ENCODE data around the gene BCAM.
"Not testable (repeated sequence)": the region's sequence is repeated elsewhere in the genome, so short reads cannot be mapped to it uniquely, and the experiment has no call there.

BCAM gene

DNA sequence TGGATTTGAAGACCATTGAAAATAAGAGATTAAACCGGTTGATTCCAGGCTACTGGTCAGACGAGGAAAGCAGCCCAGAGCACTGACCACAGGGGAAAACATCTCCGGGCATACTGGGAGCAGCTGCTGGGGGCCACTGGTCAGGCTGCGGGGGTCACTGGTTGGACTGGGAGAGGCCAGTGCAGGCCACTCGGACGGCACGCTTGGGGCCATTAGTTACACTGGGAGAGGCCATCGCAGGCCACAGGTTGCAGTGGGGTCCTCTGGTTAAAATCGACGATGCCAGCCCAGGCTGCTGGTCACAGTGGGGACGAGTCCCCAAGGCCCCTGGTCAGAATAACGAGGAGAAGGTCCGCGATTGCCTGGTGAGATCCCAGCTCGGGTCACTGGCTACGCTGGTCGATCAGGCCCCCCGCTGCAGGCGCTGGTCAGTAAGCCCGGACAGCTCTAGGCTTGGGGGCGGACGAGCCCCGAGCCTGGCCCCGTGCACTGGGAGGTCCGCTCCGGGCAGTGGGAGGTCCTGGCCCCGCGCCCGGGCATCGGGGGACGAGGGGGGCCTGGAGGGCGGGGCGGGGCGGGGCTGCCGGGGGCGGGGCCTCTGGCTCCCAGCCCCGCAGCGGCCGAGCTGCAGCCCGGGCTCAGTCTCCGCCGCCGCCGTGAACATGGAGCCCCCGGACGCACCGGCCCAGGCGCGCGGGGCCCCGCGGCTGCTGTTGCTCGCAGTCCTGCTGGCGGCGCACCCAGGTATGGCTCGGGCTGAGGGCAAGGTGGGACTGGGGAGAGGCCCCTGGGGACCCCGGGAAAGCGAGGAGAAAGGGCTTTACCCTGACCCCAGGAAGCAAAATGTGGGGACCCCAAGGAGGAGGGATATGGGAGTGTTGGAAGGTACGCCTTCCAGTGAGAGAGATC is at the start of gene BCAM:
Gene BCAM, plus strand, starts transcription at position 641 of the 909 bp plus-strand sequence. Its CDS starts 22 bp downstream, at position 663.
- DNase-seq: no peak

DNA sequence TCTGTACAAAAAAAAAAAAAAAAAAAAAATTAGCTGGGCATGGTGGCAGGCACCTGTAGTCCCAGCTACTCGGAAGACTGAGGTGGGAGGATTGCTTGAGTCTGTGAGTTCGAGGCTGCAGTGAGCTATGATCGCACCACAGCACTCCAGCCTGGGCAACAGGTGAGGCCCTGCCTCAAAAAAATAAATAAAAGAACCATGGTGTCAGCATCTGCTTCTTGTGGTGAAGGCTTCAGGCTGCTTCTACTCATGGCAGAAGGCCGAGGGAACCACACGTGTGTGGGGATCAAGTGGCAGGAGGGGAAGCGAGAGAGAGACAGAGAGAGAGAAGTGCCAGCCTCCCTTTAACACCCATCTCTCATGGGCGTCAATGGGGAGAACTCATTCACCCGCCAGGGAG is 46.9 kb upstream of the BCAM start:
- DNase-seq: no peak

DNA sequence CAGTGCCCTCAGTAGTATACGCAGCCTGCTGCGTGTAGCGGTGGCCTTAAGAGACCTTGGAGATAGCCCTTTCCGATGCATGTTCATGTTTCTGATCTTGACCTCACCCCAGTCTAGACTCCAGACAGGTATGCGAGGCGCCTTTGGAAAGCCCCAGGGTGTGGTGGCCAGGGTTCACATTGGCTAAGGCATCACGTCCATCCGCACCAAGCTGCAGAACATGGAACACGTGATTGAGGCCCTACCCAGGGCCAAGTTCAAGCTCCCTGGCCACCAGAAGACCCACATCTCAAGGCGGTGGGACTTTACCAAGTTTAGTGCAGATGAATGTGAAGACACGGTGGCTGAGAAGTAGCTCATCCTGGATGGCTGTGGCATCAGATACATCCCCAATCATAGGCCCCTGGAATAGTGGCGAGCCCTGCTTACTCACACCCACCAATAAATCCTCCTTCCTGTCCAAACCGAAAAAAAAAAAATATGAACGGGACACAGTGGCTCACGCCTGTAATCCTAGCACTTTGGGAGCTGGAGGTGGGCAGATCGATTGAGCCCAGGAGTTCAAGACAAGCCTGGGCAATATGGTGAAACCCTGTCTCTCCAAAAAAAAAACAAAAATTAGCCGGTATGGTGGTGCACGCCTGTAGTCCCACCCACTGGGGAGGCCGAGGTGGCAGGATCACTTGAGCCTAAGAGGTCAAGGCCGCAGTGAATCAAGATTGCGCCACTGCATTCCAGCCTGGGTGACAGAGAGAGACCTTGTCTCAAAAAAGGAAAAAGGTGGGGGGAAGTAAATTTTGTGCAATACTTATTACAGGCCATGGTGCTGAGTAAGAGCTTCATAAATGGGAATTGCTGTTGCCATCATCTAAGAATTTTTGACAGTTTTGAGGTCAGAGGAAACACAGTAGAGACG is 43.6 kb upstream of the BCAM start:
- no peak for DNase-seq

- DNase-seq: no peak
These were observed 43.0 kb upstream of the BCAM start for GRCh38 chr19:44765949-44766335.

- DNase-seq: no peak
These were observed 41.4 kb upstream of the BCAM start for GRCh38 chr19:44767295-44768180.

DNA sequence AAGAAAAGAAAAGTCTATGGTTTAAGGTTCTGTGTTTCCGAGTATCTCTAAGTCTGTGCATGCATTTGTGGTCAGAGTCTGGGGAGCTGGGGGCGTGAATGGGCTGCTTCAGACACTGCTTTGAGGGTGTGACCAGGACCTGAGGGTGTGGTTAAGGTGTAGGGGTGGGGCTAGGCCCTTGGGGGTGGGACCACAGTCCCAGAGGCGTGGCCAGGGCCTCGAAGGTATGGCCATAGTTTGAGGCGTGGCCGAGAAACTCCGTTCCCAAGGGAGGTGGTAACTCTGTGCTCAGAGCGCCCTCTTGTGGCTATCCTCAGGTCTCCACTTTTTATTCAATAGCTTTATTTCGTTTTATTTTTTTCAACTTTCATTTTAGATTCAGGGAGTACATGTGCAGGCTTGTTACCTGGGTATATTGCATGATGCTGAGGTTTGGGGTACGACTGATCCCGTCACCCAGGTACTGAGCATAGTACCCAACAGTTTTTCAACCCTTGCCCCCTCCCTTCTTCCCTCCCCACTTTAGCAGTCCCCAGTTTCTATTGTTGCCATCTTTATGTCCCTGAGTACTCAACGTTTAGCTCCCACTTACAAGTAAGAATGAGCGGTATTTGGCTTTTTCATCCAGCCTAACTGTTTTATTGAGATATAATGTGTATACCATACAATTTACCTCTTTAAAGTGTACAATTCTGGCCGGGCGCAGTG is 38.2 kb upstream of the BCAM start:
- DNase-seq: peak; percentile 98

DNA sequence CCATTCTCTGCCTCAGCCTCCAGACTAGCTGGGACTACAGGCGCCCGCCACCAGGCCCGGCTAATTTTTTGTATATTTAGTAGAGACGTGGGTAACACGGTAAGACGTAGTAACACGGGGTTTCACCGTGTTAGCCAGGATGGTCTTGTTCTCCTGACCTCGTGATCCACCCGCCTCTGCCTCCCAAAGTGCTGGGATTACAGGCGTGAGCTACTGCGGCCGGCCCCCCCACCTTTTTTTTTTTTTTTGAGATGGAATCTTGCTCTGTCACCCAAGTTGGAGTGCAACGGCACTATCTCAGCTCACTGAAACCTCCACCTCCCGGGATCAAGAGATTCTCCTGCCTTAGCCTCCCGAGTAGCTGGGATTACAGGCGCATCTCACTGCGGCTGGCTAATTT is 36.8 kb upstream of the BCAM start:
- not testable (repeated sequence) for DNase-seq

DNA sequence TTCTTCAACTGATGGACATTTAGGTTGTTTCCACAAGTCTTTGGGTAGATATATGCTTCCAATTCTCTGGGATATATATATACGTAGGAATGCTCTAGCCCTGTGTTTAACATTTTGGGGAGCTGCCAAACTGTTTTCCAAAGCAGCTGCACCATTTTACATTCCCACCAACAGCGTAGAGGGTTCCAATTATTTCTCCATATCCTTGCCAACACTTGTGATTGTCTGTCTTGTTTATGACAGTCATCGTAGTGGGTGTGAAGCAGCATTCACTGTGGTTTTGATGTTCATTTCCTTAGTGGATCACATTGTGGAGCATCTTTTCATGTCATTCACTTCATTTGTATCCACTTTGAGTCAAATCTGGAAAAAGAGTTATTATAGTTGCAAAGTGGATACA is 35.9 kb upstream of the BCAM start:
- DNase-seq: no peak

DNA sequence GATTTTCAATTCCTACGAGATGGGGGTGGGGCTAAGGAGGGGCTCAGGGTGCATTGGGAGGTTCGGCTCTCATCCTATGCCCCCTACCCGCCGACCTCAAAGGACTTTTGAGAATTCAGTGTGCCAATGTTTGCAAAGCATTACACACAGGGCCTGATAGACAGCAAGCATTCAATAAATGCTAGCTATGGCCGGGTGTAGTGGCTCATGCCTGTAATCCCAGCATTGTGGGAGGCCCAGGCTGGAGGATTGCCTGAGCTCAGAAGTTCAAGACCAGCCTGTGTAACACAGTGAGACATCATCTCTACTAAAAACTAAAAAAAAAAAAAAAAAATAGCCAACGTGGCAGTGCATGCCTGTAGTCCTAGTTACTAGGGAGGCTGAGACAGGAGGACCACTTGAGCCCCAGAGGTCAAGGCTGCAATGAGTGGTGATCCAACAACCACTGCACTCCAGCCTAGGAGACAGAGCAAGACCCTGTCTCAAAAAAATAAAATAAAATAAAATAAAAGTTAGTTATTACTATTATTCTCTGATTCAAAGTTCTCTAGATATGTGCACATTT is 33.1 kb upstream of the BCAM start:
- DNase-seq: no peak

GRCh38 chr19:44776402-44777096 is 32.4 kb upstream of the BCAM start:
- no peak for DNase-seq

- DNase-seq: no peak
These were observed 31.1 kb upstream of the BCAM start, which contains the start of gene CBLC for GRCh38 chr19:44777715-44778347. CBLC (plus strand) TSS chr19:44777890; CDS start chr19:44777932, 42 bp downstream.

GRCh38 chr19:44779150-44779549 is 29.8 kb upstream of the BCAM start:
- no peak for DNase-seq

DNA sequence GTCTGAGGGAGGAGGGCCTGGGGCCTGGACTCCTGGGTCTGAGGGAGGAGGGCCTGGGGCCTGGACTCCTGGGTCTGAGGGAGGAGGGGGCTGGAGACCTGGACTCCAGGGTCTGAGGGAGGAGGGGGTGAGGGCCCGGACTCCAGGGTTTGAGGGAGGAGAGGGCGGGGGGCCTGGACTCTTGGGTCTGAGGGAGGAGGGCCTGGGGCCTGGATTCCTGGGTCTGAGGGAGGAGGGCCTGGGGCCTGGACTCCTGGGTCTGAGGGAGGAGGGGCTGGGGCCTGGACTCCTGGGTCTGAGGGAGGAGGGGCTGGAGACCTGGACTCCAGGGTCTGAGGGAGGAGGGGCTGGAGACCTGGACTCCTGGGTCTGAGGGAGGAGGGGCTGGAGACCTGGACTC is 27.2 kb upstream of the BCAM start:
- DNase-seq: not testable (repeated sequence)

- no peak for DNase-seq
These were observed 26.2 kb upstream of the BCAM start for GRCh38 chr19:44782729-44783128.

GRCh38 chr19:44783545-44783944 is 25.4 kb upstream of the BCAM start:
- no peak for DNase-seq

DNA sequence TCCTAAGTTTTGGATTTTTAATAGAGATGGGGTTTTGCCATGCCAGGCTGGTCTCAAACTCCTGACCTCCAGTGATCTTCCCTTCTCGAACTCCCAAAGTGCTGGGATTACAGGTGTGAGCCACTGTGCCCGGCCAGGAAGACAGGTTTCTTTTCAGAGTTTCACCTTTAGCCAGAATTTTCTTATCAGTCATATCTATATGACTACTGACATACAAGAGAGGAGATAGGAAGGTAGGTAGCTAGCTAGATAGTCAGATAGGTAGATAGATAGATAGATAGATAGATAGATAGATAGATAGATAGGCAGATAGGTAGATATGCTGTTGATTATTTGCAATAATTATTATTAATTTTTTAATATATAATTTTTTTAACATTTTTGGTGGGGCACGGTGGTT is 23.6 kb upstream of the BCAM start:
- no peak for DNase-seq

DNA sequence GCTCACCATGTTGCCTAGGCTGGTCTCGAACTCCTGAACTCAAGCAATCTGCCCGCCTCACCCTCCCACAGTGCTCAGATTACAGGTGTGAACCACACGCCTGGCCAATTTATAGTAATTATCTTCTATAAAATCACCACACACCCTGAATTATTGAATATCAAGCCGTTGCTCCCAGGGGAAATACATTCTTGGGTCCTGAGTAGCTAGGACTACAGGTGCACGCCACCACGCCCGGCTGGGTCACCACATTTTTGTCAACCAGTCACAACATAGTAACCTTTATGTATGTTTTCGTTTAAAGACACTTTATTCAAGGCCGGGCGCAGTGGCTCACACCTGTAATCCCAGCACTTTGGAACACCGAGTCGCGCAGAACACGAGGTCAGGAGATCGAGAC is 22.9 kb upstream of the BCAM start:
- DNase-seq: no peak

DNA sequence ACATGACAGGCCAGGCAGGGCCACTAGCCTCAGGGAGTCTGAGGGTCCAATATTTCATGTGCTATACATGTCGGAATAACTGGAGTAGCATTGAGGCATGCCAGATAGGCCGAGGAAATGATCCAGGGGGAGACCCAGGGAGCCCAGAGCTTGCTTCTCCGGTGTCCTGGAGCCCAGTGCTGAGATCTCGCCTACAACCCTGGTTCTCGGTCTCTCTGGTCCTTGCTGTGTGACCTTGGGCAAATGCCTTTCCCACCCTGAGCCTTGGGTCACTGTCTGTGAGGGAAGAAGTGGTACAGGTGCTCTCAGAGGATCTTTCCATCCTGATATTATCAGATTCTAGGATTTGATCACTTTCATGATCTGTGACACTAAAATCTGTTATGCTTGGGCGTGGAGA is 19.9 kb upstream of the BCAM start:
- DNase-seq: no peak

DNA sequence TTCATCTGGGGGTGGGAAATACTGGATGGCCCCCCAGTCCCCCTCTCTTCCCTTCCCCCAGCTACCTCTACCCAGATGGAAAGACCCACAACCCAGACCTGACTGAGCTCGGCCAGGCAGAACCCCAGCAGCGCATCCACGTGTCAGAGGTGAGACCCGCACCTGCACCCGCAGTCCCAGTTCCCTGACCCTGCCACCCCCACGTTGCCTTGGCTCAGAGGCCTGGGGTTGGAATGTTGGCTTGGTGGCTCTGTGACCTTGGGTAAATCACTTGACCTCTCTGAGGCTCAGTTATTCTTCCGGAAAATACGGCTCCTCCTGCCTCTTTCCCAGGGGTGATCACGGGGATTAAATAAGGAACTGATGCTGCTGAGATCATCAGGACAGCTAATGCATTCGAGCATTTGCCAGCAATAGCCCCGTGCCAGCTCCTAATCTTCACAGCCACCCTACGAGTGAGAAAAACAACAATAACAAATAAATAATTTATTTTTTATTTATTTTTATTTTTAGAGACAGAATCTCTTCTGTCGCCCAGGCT is 18.9 kb upstream of the BCAM start:
- no peak for DNase-seq

DNA sequence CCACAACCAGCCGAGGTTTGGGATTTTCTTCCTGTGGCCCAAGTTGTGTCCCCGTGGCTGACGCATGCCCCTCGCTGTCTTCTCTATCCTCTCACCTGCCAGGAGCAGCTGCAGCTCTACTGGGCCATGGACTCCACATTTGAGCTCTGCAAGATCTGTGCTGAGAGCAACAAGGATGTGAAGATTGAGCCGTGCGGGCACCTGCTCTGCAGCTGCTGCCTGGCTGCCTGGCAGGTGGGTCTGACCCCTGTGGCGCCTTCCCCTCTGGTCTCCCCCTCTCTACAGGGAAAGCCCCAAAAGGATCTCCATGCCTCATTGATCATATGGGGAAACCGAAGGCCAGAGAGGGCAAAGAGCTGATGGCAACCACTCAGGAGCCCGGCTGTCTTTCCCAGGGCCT is 16.6 kb upstream of the BCAM start:
- no peak for DNase-seq
